ENCODE measurements around the gene MOK. TPM values are rescaled to one million over a fixed set of nuclear protein-coding genes. Genes with fewer than 3 reads are reported as not detected.

MOK gene
- total RNA-seq, 4 donors from 2014 or later, result 9.6 to 18.3 (median 10.7) TPM

- Histone ChIP-seq H3K36me3 (peaks cover 7 to 58% (median 18%) of the 10 kb centered on the region in 4 donors), H3K27me3 (no peaks in the 10 kb centered on the region), H3K4me3 (no peak overlapping the region), H3K4me1 (peaks cover 12 to 31% (median 20%) of the 10 kb centered on the region in 4 donors), H3K9me3 (no peaks in the 10 kb centered on the region), H3K27ac (replicated peaks in 1 of 4) (no peak overlapping the region)
- TF ChIP-seq POLR2A (IDR thresholded peaks at IDR 0.05; ENCODE audit: low read depth), result no peak
- DNase-seq (ENCODE audit: extremely low spot score), result no peak
- intact Hi-C loops (cut with DNase I), result no loop called here
- 92% methylated on average over 12 of the region's 12 CpGs for WGBS
Measured at GRCh38 chr14:102220031-102220430, 84.9 kb downstream of the MOK start.

DNA sequence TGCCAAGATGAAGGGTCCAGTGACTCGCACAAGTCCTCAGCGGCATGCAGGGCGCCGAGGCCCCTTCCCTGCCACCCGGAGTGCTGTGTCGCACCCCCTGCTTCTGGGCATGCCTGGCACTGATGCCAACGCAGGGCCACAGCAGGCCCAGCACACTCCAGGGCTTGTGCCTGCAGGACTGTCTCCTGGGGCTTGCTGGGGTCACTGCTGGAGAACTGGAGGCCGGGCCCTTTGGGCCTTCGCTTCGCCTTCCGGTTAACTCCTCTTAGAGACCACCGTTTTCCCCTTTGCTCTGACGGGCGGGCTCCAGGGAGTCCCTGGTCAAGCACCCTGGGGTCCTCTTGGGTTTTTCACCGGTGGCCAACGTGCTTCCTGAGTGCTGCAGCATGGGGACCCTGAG, 85.6 kb downstream of the MOK start:
- Histone ChIP-seq H3K4me1 (peaks cover 17 to 38% (median 23%) of the 10 kb centered on the region in 4 donors), H3K27me3 (no peaks in the 10 kb centered on the region), H3K27ac (replicated peaks in 1 of 4) (no peak overlapping the region), H3K4me3 (no peak overlapping the region), H3K36me3 (peaks cover 7 to 52% (median 18%) of the 10 kb centered on the region in 4 donors), H3K9me3 (no peaks in the 10 kb centered on the region)
- WGBS, result 96% methylated on average over 16 of the region's 16 CpGs
- TF ChIP-seq POLR2AphosphoS5 (IDR thresholded peaks at IDR 0.05) (no peak), POLR2A (IDR thresholded peaks at IDR 0.05; ENCODE audit: low read depth) (no peak), EP300 (IDR thresholded peaks at IDR 0.05) (no peak)
- TF ChIP-seq, protein P1, sequence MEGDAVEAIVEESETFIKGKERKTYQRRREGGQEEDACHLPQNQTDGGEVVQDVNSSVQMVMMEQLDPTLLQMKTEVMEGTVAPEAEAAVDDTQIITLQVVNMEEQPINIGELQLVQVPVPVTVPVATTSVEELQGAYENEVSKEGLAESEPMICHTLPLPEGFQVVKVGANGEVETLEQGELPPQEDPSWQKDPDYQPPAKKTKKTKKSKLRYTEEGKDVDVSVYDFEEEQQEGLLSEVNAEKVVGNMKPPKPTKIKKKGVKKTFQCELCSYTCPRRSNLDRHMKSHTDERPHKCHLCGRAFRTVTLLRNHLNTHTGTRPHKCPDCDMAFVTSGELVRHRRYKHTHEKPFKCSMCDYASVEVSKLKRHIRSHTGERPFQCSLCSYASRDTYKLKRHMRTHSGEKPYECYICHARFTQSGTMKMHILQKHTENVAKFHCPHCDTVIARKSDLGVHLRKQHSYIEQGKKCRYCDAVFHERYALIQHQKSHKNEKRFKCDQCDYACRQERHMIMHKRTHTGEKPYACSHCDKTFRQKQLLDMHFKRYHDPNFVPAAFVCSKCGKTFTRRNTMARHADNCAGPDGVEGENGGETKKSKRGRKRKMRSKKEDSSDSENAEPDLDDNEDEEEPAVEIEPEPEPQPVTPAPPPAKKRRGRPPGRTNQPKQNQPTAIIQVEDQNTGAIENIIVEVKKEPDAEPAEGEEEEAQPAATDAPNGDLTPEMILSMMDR (IDR thresholded peaks at IDR 0.05), result no peak
- DNase-seq (ENCODE audit: extremely low spot score), result no peak
- intact Hi-C loops (cut with DNase I), result no loop called here

DNA sequence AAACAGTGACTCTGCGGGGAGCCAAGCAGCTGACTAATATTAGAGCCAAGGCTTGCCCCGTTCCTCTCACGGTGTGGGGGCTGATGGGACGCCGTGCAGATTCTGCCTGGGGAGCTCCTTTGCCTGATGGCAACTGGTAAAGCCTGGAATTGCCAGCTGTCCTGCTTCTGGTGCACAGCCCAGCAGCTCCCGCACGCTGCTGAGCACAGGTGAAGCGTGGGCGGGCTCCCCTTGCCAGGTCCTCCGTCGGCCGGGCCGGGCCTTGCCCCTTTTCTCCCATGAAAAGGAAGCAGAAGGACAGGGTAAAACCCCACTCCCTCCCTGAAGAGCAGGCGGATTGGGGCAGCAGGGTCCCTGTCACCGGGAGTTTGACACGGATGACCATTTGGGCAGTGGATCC, 86.3 kb downstream of the MOK start:
- DNase-seq (ENCODE audit: extremely low spot score), result no peak
- Histone ChIP-seq H3K27ac (replicated peaks in 1 of 4) (no peak overlapping the region), H3K36me3 (peaks cover 7 to 48% (median 20%) of the 10 kb centered on the region in 4 donors), H3K4me3 (no peak overlapping the region), H3K9me3 (no peaks in the 10 kb centered on the region), H3K4me1 (peaks cover 17 to 44% (median 25%) of the 10 kb centered on the region in 4 donors), H3K27me3 (no peaks in the 10 kb centered on the region)
- WGBS, result 80% methylated on average over 14 of the region's 16 CpGs
- intact Hi-C loops (cut with DNase I), result no loop called here
- no peak for TF ChIP-seq EP300 (IDR thresholded peaks at IDR 0.05)

GRCh38 chr14:102217987-102218421, 87.0 kb downstream of the MOK start:
- Histone ChIP-seq H3K9me3 (no peaks in the 10 kb centered on the region), H3K36me3 (peaks cover 7 to 45% (median 19%) of the 10 kb centered on the region in 4 donors), H3K4me1 (peaks cover 20 to 44% (median 25%) of the 10 kb centered on the region in 4 donors), H3K27me3 (no peaks in the 10 kb centered on the region), H3K27ac (replicated peaks in 1 of 4) (no peak overlapping the region), H3K4me3 (no peak overlapping the region)
- intact Hi-C loops (cut with DNase I), result no loop called here
- TF ChIP-seq POLR2A (IDR thresholded peaks at IDR 0.05; ENCODE audit: low read depth), result no peak
- TF ChIP-seq EP300 (IDR thresholded peaks at IDR 0.05), result no peak
- WGBS, result 88% methylated on average over 12 of the region's 14 CpGs
- no peak for DNase-seq (ENCODE audit: extremely low spot score)

DNA sequence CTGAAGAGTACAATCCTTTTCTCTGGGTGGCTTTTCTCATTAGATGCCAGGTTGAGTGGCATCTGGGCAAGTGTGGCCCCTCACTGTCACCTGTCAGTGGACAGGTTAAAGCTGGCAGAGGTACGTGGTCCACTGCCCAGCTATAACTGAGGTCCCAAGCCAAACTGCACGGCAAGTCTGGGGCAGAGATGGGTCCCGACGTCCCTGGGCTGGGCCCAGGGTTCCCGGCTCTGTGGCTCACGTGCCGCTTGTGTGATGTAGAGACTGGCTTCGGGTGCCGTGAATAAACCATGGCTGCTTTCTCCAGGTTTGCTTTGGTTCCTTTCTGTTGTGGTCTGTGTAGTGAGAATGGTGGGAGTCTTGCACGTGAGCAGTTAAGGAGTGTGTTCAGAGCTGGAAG, 87.6 kb downstream of the MOK start:
- Histone ChIP-seq H3K4me3 (no peak overlapping the region), H3K27me3 (no peaks in the 10 kb centered on the region), H3K36me3 (peaks cover 2 to 45% (median 18%) of the 10 kb centered on the region in 4 donors), H3K4me1 (peaks cover 21 to 44% (median 25%) of the 10 kb centered on the region in 4 donors), H3K27ac (replicated peaks in 1 of 4) (no peak overlapping the region), H3K9me3 (no peaks in the 10 kb centered on the region)
- WGBS, result 93% methylated on average over 7 of the region's 10 CpGs
- intact Hi-C loops (cut with DNase I), result no loop called here
- DNase-seq (ENCODE audit: extremely low spot score), result no peak
- TF ChIP-seq, protein P1 (IDR thresholded peaks at IDR 0.05), result no peak
- TF ChIP-seq POLR2AphosphoS5 (IDR thresholded peaks at IDR 0.05), result no peak

GRCh38 chr14:102215576-102216250, 89.3 kb downstream of the MOK start:
- peak overlapping the region; percentile 23 to 64 (median 52) for H3K27ac ChIP-seq (replicated peaks in 1 of 4)
- WGBS, result 76% methylated on average over 7 of the region's 20 CpGs
- no peaks in the 10 kb centered on the region for H3K9me3 ChIP-seq
- peaks cover 21 to 34% (median 25%) of the 10 kb centered on the region in 4 donors for H3K4me1 ChIP-seq
- intact Hi-C loops (cut with DNase I), result no loop called here
- H3K27me3 ChIP-seq, result no peaks in the 10 kb centered on the region
- H3K4me3 ChIP-seq, result no peak overlapping the region
- DNase-seq (ENCODE audit: extremely low spot score), result no peak
- TF ChIP-seq, protein P1 (IDR thresholded peaks at IDR 0.05), result no peak
- TF ChIP-seq EP300 (IDR thresholded peaks at IDR 0.05) (no peak), POLR2A (IDR thresholded peaks at IDR 0.05; ENCODE audit: low read depth) (no peak), POLR2AphosphoS5 (IDR thresholded peaks at IDR 0.05) (no peak)
- H3K36me3 ChIP-seq, result peaks cover 4 to 52% (median 23%) of the 10 kb centered on the region in 4 donors
